ENCODE measurements around the gene ZFYVE19. TPM values are rescaled to one million over a fixed set of nuclear protein-coding genes. Genes with fewer than 3 reads are reported as not detected.

The ZFYVE19 gene
- total RNA-seq, 1 experiment from 2014 or later, result 32.6 TPM

DNA sequence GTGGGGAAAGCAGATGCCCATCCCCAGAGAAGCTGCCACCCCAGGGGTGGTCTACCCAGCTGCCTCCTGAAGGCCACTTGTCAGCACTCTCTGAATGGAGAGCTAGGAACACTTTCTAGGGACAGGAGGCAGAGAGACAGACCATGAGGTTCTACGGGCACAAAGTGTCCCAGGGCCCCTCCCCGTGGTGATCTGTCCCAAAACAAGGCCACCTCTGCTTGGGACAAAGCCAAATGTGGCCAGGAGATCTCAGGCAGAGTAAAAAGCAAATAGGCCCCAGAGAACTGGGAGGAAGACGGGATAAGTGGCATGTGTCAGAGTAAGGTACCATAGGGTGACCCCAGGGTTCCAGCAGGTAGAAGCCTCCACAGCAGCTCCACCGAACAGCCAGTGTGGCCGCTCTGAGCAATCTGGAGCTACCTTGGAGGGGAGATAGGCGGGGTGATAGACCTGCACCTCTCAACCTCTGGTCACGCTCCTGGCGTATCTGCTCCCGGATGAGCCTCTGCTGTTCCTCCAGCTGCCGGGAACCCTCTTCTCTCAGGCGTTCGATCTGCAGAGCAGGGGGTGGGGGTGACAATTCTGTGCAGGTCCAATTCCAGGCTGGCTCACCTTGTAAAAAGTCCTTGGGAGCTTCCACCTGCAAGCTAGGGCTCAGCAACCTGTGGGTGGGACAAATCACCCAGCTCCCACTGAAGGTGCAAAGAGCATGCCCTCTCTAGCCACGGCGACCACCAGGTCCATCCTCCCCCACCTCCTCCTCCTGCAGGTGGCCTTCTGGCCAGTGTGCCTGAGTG, 31.0 kb upstream of the ZFYVE19 start:
- intact Hi-C loops (cut with micrococcal nuclease; ENCODE audit: unreplicated experiment), result loop anchor here (2.0 to 10.0 kb wide), 3 partner anchors 21 to 181 kb away; partner anchors contain the start of genes KNL1, RAD51 and RMDN3
- H3K36me3 ChIP-seq (ENCODE audit: low read depth), result 0 out of 2 replicates have a peak, but pooled peaks cover 4% of the 10 kb centered on the region
- no peaks in the 10 kb centered on the region for H4K20me1 ChIP-seq (ENCODE audit: insufficient read depth)
- BruUV-seq (replicated peaks), result no TSS peak
- H3K4me1 ChIP-seq (replicated peaks; ENCODE audit: insufficient read depth), result peaks cover 28% of the 10 kb centered on the region
- peak overlapping the region; percentile 66 for H3K4me2 ChIP-seq
- peak overlapping the region; percentile 79 for H3K27ac ChIP-seq
- no peak for TF ChIP-seq EZH2 (IDR thresholded peaks at IDR 0.05; ENCODE audit: low read depth)
- TF ChIP-seq, protein P1, sequence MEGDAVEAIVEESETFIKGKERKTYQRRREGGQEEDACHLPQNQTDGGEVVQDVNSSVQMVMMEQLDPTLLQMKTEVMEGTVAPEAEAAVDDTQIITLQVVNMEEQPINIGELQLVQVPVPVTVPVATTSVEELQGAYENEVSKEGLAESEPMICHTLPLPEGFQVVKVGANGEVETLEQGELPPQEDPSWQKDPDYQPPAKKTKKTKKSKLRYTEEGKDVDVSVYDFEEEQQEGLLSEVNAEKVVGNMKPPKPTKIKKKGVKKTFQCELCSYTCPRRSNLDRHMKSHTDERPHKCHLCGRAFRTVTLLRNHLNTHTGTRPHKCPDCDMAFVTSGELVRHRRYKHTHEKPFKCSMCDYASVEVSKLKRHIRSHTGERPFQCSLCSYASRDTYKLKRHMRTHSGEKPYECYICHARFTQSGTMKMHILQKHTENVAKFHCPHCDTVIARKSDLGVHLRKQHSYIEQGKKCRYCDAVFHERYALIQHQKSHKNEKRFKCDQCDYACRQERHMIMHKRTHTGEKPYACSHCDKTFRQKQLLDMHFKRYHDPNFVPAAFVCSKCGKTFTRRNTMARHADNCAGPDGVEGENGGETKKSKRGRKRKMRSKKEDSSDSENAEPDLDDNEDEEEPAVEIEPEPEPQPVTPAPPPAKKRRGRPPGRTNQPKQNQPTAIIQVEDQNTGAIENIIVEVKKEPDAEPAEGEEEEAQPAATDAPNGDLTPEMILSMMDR (conservative IDR thresholded peaks at IDR 0.05), result no peak
- no peaks in the 10 kb centered on the region for H3K27me3 ChIP-seq (ENCODE audit: insufficient read depth, low read depth)
- no peak for DNase-seq
- H3F3A ChIP-seq (ENCODE audit: insufficient read depth, low read depth), result peaks cover 21% of the 10 kb centered on the region
- ChIA-PET CTCF (interaction anchor here (1.1 to 1.2 kb wide), 2 partner anchors 29 to 83 kb away, joined by 3 to 13 read pairs; no protein-coding TSS in a partner anchor), POLR2A (ENCODE audit: unreplicated experiment) (interaction anchor here (0.6 to 0.9 kb wide), 4 partner anchors 19 to 331 kb away, joined by 3 to 8 read pairs (median 4); no protein-coding TSS in a partner anchor)
- H2AFZ ChIP-seq, result no peak overlapping the region
- no peaks in the 10 kb centered on the region for H3K9me3 ChIP-seq (ENCODE audit: insufficient read depth, low read depth)
- no peak overlapping the region for H3K4me3 ChIP-seq
- H3K79me2 ChIP-seq (ENCODE audit: low read depth), result no peaks in the 10 kb centered on the region
- no peaks in the 10 kb centered on the region for H3K9me2 ChIP-seq (ENCODE audit: insufficient read depth)

DNA sequence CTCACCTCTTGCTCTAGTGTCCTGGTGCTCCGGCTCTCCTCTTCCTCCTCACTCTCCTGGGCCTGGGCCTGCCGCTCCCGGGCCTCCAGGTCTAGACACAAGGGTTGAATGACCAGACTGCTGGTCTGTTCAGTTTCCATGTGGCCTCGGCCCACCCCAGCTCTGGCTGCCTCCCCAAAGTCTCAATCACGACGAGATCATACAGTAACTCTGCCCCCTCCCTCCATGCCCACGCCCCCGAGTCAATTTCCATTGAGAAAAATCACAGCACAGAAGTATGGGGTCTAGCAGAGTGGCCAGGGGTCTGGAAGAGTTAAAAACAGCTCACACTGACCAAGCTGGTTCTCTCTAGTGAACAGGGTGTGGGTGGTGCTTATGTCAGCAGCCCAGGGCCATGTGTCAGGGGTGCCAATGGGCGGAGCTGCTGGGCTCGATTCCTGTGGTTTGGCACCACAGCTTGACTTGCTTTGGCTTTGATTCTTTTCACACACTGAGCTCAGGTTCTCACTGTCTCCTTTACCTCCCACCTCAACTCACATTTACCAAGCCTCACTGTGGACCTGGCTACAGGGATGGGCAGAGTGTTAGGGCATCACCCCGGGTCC, 30.2 kb upstream of the ZFYVE19 start:
- DNase-seq, result peak; percentile 89
- H2AFZ ChIP-seq, result no peak overlapping the region
- peaks cover 21% of the 10 kb centered on the region for H3K4me1 ChIP-seq (replicated peaks; ENCODE audit: insufficient read depth)
- no peaks in the 10 kb centered on the region for H3K9me3 ChIP-seq (ENCODE audit: insufficient read depth, low read depth)
- no peaks in the 10 kb centered on the region for H3K79me2 ChIP-seq (ENCODE audit: low read depth)
- no peaks in the 10 kb centered on the region for H4K20me1 ChIP-seq (ENCODE audit: insufficient read depth)
- ChIA-PET POLR2A (ENCODE audit: unreplicated experiment) (interaction anchor here (0.6 to 0.9 kb wide), 7 partner anchors 20 to 543 kb away, joined by 3 to 12 read pairs (median 8); no protein-coding TSS in a partner anchor), CTCF (interaction anchor here (0.6 to 1.2 kb wide), 3 partner anchors 30 to 483 kb away, joined by 3 to 13 read pairs (median 5); no protein-coding TSS in a partner anchor)
- H3K27me3 ChIP-seq (ENCODE audit: insufficient read depth, low read depth), result no peaks in the 10 kb centered on the region
- peaks cover 14% of the 10 kb centered on the region; the same call in 1 of the 2 replicates for H3F3A ChIP-seq (ENCODE audit: insufficient read depth, low read depth)
- H3K27ac ChIP-seq, result peak overlapping the region; percentile 79
- 0 out of 2 replicates have a peak, but pooled peaks cover 4% of the 10 kb centered on the region for H3K36me3 ChIP-seq (ENCODE audit: low read depth)
- H3K4me2 ChIP-seq, result peak overlapping the region; percentile 66
- no peak overlapping the region for H3K4me3 ChIP-seq
- no peak for TF ChIP-seq EZH2 (IDR thresholded peaks at IDR 0.05; ENCODE audit: low read depth)
- TF ChIP-seq, protein P1 (conservative IDR thresholded peaks at IDR 0.05), result no peak
- intact Hi-C loops (cut with micrococcal nuclease; ENCODE audit: unreplicated experiment), result loop anchor here (2.0 to 10.0 kb wide), 3 partner anchors 22 to 182 kb away; partner anchors contain the start of genes KNL1, RAD51 and RMDN3
- no peaks in the 10 kb centered on the region for H3K9me2 ChIP-seq (ENCODE audit: insufficient read depth)
- no TSS peak for BruUV-seq (replicated peaks)

DNA sequence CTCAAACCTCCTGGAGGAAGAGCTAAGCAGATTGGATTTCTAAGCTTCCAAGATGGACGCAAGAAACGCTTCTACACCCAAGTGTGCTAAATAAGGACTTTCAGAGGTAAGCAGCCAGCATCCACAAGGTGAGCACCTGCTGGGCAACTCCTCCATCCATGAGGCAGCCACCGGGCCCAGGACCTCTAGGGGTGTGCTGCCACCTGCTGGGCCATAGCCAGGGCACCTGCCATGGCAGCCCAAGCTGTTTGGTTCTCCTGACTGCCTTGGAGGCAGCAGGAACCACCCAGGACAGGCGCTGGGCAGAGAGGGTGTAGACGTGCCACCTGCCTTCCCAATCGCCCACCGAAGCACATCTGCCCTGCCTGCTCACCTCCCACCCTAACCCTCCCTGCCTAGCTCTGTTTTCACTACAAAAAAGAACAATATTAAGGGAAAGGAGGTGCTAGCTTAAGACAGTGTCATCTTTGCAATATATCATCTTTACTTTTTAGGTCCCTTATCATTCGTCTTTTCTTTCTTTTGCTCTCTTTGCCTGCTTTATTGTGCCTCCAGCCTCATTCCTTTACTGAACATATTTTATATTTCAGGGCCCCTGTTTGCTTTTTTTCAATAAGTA, 24.2 kb upstream of the ZFYVE19 start:
- POLR2A ChIA-PET (ENCODE audit: unreplicated experiment), result no interaction called here

More for the DNA sequence above, 24.2 kb upstream of the ZFYVE19 start:
- H3K9me3 ChIP-seq (ENCODE audit: insufficient read depth, low read depth), result no peaks in the 10 kb centered on the region
- no peak overlapping the region for H3K4me2 ChIP-seq
- intact Hi-C loops (cut with micrococcal nuclease; ENCODE audit: unreplicated experiment), result loop anchor here (1.0 to 2.0 kb wide), 2 partner anchors 36 to 104 kb away; no protein-coding TSS in a partner anchor
- no peak overlapping the region for H3K4me3 ChIP-seq
- TF ChIP-seq, protein P1 (conservative IDR thresholded peaks at IDR 0.05), result peak; percentile 79
- TF ChIP-seq EZH2 (IDR thresholded peaks at IDR 0.05; ENCODE audit: low read depth), result no peak
- no peaks in the 10 kb centered on the region for H3K36me3 ChIP-seq (ENCODE audit: low read depth)
- peaks cover 35% of the 10 kb centered on the region for H3K4me1 ChIP-seq (replicated peaks; ENCODE audit: insufficient read depth)
- no peak overlapping the region for H2AFZ ChIP-seq
- H3F3A ChIP-seq (ENCODE audit: insufficient read depth, low read depth), result peaks cover 35% of the 10 kb centered on the region
- CTCF ChIA-PET, result interaction anchor here (1.2 to 1.7 kb wide), 3 partner anchors 36 to 109 kb away, joined by 7 to 9 read pairs (median 7); no protein-coding TSS in a partner anchor
- peaks cover 33% of the 10 kb centered on the region for H3K79me2 ChIP-seq (ENCODE audit: low read depth)
- H3K27ac ChIP-seq, result no peak overlapping the region
- H4K20me1 ChIP-seq (ENCODE audit: insufficient read depth), result no peaks in the 10 kb centered on the region
- no peaks in the 10 kb centered on the region for H3K9me2 ChIP-seq (ENCODE audit: insufficient read depth)
- peak; percentile 73 to 85 for DNase-seq
- no peaks in the 10 kb centered on the region for H3K27me3 ChIP-seq (ENCODE audit: insufficient read depth, low read depth)
- no TSS peak for BruUV-seq (replicated peaks)
